Fibroblast of skin of right quadriceps (primary cell): Measurements from ENCODE around the gene NGFR.

Experiments used
- DNase-seq: peaks from one replicate; pipeline ENCODE4 v3.0.0-alpha.2; 2013

Gene NGFR

DNA sequence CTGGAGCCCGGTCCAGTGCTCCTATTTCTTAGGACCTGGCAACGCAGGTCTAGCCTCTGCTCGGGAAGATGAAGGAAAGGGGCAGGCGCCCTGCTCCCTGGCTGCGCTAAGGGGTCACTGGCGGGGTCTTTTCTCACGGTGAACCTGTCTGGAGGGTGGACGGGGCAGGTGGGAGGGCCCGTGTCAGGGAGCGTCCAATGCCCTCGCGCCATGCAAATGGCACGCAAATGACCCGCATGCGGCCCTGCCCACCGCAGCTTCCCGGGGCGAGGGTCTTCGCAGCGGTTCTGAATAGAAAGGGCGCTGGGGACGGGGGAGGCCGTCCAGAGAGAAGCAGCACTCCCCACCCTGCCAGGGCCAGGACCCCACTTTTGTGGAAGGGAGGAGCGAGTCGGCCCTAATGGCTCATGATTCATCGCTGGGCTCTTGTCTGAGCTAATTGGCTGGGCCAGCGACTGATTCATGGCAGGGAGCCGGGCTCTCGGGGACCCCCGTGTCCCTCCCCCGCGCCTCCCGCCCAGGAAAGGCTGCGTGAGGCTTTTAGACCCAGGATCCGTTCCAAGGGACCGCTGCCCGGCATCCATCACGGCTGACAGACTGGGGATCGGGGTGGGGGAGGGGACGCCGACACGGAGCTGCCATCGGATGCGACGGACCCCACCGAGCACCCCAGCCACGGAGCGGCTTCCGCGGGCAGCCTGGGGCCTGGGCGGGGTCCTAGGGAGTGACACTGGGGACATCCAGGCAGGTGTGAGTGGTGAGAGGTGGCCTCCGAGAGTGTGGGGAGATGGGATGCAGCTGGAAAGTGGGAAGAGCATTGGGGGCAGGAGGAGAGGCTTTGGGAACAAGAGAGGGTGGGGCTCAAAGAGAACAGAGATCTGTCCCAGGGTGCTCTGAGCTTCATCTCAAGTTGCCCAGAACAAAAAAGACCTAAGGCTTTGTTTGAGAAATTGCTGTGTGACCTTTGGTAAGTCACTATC lies 25.0 kb upstream of the NGFR start:
- DNase-seq: no peak

DNA sequence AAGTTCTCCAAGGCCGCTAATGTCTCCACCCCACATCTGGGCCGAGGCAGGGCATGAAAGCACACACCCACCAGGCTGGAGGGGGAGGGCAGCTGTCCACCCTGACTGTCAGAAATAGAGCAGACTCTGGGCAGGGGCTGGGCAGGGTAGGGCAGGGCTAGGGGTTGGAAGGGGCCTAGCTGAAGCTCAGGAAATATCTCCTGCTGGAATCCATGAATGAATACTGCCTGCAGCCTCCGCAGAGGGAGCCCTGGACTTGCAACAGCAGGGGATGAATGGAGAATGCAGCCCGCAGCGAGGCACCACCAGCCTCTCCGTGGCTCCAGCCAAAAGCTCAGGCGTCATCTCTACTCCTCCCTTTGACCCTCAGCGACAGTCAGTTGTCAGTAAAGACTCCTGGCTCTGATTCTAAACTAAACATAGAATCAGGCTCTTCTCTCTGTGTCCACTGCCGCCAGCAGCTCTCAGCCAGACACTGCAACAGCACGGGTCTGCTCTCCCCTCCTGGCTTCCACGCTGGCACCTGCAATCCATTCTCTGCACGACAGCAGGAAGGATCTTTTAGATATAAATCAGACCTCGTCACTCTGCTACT lies 23.9 kb upstream of the NGFR start:
- no peak for DNase-seq

DNA sequence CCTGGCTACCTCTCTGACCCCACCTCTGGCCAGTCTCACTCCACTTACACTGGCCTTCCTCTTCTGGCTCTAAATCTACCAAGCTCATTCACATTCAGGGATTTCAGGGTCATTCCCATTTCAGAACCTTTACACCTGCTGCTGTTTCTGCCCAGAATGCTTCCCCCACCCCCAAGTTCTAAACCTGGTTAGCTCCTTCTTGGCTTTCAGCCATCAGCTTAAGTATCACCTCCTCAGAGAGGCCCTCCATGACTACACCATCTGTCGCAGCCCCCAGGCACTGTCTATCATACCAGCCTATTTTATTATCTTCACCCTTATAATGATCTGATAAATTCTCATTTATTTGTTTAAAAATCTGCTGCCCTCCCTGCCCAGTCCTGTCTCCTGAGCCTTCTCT lies 23.3 kb upstream of the NGFR start:
- DNase-seq: no peak

DNA sequence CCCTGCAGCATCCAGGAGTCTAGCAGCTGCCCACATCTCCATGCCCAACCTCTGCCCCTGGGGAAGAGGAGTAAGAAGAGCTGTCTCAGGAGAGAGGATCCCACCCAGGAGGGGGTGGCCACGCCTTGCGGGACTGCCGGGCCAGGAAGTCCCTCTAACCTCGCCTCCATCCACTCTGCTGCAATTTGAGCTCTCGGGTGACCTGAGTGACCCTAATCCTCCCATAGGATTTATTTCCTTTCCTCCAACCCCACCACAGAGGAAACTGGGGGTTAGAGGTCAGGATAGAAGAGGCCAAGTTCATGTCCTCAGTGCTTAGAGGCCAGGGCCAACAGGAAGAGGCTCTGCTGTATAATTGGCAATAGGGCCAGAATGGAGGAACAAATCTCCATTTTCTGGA lies 22.6 kb upstream of the NGFR start:
- DNase-seq: no peak

DNA sequence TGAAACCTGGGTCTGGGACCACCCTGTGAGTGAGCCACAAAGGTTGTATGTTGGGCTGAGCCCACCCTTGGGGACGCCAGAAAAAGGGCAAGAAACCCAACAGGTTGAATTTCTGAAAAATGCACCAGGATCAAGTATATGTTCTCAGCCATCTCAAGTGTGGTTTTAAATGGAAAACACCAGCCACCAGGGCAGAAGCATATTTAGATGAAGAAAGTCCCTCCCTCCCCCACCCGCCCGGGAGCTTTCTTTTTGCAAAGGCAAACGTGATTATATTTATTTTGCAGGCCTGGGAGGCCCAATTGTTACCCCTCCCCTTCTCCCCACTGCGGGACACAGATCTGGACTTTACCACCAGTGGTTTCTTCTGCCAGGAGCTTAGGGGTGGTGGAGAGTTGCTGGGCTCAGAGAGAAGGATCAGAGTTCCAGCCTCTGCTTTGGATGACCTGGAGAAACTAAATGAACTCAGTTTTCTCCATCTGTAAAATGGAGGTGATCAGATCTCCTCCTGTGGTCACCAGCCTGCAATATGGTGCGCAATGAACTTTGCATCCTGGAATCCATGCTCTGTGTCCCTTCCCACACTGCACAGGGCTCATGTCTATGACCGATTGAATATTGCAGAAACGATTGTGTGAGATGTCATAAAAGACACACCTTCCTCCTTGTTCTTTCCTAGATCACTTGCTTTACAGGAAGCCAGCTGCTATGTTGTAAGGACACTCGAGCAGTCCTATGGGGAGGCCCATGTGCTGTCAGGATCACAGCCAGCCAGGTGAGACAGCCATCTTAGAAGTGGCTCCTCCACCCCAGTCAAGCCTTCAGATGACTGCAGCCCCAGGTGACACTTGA lies 21.0 kb upstream of the NGFR start:
- no peak for DNase-seq

DNA sequence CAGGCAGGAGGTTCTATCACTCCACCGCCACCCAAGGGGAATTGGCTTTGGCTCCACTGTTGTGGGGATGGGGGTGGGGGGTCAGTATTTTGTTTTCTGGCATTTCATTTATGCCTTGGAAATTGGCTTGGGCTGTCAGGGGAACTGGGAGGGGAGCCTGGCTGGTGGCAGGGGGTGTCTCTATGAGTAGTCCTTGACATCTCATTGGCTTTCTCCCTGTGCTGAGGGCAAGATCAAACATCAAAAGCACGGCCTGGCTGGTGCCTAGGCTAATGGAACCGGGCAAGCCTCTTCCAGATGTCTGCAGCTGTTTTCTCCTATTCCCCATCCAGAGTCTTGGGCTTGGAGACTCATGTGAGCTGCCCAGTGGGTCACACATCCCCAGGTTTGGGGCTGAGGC lies 17.4 kb upstream of the NGFR start:
- DNase-seq: no peak

DNA sequence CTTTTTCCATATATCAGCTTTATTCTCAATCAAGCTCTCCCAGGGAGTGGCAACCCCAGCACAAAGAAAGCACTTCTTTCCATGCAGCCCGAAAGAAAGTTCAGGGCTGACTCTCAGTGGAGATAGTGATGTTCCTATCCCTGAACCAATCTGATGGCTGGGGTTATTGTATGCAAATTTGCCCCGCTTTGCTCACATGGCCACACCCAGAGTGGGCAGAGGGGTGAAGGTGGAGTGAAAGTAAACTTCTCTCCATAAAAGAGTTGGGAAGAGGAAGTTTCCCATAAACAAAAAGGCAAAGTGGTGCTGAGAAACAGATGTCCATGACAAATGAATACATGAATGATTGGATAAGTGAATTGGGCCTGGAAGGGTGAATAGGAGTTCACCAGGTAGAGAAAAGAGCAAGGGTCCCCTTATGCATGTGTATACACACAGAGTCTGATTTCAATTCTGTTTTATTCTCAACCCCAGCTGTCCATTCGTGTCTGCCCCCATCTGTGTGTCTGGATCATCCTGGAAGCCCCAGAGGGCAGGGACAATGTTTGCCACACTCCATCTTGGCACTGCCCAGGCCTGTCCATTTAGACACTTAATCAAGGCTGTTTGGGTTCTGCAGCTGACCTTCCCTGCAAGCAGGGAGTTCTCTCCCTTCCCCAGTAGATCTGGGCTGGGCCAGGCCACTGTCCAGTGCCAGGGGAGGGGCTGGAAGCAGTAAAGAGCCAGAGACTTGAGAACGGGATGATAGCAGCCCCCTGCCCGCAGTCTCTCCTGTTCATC lies 14.1 kb upstream of the NGFR start:
- DNase-seq: no peak

DNA sequence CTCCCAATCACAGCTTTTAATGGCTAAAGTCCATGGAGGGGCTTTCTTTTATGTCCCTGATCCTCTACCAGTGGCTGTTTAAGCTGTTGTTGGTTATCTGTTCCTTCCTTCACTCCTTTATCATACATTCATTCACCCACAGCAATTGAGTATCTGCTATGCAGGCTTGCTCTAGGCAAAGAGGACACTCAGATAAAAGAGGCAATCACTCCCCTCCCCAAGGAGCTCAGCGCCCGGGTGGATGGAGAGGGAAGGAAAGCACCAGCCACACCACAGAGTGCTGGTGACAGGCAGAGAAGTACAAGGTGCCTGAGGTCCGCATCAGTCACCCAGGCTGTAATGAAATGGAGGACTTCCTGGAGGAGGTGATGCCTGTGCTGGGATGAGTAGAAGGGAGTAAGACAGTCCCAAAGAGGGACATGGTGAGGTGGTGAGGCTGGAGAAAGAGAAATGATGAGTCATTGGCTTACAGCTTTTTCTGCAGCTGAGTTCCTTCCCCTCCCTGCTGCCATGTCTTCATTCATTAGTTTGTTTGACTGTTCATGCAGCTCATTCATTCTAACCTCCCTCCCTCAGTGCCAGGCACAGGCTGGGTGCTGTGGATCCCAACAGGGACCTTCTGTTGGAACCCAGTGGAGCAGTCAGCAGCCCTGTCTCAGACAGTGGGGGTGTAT lies 12.8 kb upstream of the NGFR start:
- DNase-seq: no peak

DNA sequence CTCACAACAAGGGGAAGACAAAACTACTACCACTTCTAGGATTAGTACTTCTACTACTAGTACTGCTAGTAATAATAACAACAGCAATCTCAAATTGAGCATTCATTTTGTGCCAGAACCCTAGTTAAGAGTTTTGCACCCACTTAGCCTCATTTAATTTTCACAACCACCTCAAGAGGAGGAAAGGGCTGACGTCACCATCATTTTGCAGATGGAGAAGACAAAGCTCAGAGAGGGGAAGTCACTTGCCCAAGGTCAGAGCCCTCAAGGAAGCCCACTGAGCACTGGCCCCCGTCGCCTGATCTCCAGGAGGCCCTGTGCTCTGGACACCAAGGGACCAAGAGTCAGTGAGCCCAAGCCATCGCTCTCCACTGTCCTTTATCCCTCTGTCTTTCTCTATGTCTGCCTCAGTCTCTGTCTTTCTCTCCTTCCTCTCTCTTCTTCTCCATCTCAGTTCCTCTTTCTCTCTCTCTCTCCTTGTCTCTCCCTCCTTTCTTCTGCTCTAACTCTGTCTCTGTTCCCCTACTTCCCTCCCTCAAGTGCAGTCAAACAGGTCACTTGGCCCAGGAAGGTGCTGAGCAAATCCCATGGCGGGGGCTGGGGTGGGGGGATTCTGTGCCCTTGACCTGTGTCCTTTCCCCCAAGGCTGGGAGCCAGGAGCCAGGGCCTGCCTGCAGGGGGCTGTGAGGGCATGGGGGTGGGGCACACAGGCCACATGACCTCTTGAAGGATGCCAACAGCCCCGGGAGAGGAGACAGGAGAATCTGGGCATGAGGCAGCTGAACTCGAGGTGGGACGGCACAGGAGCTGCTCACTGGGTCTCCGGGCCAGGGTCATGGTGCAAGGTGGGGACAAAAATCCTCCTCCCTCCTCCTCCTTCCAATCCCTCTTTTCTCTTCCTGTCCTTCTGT lies 11.2 kb upstream of the NGFR start:
- DNase-seq: no peak

DNA sequence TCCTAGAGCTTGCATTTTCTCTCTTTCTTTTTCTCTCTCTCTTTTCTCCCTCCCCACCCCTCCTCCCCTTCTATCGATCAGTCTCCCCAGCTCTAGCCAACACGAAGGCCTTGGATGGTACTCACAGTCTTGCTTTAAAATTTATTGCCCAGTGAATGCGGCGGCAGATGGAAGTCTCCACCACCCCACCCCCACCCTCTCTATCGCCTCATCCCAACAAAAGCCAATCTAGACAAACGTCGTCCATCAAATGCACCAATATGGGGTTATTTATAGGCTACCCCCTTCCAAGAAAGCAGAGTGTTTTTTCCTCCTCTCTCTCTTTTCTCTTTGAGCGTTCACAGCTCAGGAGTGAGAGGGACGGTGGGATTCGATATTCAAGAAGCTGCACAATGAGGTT lies 10.5 kb upstream of the NGFR start:
- DNase-seq: no peak

DNA sequence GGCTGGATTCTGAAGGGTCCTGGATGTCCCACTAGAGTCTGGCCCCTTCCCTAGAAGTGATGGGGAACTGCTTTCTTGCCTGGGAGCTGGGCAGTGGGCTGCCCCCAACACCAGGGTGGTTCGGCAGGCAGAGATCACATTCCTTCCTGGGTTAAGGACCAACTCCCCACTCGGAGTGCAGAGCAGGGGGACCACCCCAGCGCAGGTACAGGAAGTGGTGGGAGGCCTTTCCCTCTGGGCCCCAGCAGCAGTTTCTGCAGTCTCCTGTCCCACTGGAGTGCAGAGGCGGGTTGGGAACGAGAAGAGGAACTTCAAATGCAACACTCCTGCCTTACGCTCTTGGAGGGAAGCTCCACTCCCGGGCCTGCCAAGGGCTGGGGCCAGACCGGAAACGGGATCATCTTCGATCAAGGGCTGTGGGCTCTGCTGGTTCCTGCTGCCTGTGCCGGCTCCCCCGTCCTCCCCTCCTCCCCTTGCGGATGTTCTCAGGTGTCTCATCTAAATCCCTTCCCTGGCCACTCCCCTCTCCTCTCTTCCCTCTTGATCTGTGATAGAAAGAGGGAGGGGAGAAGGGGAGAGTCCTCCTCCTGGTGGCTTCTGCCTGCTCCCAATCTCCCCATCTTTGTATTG lies 9.0 kb upstream of the NGFR start:
- DNase-seq: no peak

DNA sequence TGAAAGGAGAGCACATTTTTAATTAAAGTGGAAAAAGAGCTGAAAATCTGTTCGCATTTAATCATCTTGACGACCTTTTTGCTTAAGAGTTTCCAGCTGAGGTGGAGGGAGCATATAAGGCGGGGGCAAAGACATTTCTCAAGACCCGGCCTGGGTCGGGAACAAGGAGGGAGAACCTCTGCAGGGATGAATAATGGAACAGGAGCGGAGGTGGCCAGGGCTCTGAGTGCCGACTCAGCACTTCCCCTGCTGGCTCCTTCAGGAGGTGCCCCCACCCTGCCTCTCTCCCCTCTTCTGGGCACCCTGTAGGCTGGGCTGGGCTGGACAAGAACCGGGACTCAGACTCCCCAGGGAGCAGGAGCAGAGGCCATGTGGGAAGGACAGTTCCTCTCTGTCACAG lies 7.9 kb upstream of the NGFR start:
- DNase-seq: no peak

DNA sequence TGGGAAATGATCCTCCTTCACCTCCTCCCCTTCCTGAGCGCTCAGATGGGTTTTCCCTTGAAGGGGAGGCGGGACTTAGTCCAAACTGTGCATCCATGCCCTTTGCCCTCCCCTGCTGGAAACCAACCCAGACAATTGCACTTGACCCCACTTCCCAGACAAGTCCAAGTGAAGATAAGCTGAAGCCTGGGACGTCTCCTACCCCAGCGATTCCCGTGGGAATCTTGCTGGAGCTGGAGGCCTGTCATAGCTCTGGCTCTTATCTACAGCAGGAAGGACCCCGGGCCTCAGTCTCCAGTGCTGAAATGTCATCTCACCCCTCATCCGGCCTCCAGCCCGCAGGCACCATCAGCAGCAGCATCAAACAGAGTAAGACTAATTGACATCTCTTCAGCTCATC lies 6.5 kb upstream of the NGFR start:
- no peak for DNase-seq

DNA sequence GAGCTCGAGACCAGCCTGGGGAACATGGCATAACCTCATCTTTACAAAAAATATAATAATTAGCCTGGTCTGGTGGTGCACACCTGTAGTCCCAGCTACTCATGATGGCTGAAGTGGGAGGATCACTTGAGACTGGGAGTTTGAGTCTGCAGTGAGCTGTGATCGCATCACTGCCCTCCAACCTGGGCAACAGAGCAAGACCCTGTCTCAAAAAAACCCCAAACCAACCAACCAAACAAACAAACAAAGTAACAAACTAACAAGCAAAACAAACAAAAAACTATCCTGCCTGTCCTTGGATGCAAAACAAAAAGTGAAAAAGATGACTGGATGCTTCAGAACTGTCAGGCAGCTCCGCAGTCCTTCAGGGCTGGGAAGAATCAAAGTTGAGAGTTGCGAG lies 5.7 kb upstream of the NGFR start:
- DNase-seq: no peak

DNA sequence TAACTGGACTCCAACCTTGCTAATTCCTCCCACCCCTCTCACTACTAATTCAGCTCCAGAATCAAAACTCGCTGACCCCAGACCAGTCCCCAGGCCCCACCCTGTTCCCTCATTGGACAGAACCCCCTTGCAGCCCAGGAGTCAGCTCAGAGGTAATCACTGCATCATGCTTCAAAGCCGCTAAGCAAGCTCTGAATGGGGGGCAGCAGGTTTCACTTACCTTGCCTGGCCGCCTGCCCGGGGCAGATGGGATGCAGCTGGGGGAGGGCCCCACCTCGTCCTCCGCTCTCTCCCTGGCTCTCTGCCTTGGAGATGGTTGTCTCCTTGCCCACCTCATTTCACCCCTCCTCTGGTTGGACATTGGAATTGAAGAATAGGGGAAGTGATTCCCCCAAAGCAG lies 4.8 kb upstream of the NGFR start:
- no peak for DNase-seq

DNA sequence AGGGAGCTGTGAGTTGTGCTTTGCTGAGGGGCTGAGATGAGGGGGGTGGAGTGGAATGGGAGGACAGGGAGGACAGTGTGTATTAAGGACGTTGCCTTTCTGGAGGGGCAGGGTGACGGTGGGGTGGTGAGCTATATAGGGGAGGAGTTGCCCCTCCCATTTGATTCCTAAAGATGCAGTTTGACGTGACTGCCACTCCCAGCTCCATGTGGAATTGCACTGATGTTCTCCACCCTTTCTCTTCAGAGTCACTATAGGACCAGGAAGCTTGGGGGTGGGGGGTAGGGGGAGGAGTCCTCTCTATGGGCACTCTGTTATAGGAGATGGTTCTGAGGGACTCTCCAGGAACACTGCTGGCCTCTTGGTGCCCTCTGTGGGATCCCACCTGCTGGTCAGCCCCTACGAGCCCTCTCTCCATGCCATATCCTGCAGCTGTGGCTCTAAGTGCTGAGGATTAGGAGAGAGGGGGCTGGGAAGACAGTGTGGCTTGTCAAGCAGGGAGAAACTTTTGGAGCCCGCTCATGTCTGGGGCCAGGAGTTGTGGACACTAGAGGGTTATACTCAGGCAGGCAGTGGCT lies 3.8 kb upstream of the NGFR start:
- DNase-seq: no peak

DNA sequence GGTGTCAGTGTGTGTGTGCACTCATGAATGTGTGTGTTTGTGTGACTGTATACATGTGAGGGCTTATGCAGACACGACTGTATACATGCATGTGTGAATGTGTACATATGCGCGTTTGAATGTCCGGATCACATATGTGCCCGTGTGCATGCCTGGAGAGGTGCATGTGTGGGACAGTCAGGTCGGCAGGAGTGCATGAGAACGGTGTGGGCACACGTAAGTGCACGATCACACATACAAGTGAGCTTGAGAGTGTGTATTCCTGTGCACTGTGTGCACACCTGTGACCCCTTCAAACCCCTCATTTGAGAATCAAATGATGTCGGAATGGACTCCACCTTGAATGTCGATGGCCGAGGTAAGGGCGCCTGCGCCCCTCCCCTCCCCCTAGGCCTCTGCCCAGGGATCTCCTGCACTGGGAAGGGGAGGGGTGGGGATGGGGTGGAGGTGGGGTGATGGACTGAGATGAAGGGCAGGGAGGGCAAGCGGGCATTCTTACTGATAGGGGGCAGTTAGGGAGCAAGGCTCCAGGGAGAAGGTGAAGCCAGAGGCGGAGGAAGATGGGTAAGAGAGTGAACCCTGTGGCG lies 601 bp upstream of the NGFR start:
- DNase-seq: no peak

DNA sequence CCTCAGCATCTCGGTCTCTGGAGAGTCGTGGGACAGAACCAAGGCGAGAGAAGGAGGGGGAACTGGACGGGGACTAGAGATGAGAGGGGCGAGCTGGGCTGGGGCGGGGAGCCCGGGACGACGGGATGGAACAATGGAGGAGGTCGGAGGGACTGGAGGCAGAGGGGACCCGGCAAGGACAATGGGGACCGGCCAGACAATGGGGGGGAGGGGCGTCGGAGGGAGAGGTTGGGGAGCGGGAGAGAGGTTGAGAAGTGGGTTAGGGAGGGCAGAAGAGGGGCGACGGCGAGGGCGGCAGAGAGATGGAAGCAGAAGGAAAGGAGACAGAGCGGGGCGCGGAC lies 719 bp downstream of the NGFR start:
- no peak for DNase-seq

DNA sequence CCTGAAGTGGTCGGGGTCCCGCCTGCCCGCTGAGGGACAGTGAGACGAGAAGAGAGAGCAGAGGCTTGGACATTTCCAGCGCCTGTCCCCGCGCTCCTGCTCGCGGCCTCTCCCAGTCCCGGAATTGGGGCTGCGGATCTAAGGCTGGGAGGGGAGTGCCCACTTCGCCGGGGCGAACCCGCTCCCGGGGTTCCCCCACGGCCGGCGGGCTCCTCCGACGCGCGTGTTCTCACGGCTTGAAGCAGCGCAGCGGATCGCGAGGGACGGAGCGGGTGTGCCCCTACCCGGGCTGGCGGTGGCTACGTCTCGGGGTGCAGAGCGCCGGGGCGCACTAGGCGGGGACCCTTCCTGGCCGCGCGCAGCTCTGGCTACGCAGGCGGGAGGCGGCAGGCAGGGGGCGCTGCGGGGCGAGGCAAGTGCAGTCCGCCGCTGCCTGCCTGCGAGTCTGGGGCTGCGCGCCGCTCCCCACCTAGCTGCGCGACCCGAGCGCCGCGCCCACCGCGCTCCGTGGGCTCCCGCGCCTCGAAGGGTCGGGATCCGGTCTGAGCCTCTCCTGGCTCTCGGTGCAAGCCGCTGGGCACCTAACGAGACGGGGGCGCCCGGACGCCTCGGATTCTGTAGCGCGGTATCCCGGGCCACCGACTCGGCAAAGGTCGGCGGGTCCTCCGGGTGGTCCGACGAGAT lies 1.2 kb downstream of the NGFR start:
- peak; percentile 34 for DNase-seq

DNA sequence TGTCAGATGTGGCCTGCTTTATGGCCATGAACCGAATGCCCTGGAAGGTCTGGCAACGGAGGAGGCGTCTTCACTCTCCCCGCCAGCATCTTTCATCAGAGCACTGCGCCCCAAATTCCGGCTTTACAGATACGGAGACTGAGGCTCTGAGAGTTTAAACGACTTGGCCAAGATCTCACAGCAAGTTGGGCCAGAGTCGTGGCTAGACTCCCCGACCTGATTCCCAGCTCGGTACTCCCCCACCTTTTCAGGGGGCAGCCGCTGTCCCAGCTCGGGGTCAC lies 1.7 kb downstream of the NGFR start:
- no peak for DNase-seq
